GM18861 (cell line): ENCODE data around the gene UVRAG.
"Not testable (repeated sequence)": the region's sequence is repeated elsewhere in the genome, so short reads cannot be mapped to it uniquely, and the experiment has no call there.

Experiments used
- ATAC-seq: cut with Tn5 transposase; IDR thresholded peaks from one replicate; pipeline ENCODE4 v1.9.1; 2021; ENCODE audit not compliant: unreplicated experiment

The UVRAG gene

GRCh38 chr11:75834728-75835127 is 19.7 kb downstream of the UVRAG start:
- no peak for ATAC-seq

DNA sequence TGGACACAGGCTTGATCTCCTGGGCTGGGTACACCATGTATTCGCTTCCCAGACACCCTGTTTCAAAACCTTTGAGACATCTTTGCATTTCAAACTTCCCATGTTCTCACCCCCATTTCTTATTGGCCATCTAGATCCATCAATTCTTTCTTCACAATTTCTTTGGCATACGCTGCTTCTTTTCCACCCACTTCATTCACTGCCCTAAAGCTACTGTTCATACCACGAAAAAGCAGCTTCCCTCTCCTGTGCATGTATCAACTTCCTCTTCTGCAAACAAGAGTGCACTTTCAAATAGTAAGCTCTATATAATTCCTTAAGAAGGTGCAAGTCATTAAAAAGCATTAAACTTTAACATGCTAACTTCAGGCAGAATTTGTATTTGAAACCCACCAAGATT is 21.4 kb downstream of the UVRAG start:
- ATAC-seq, result no peak

DNA sequence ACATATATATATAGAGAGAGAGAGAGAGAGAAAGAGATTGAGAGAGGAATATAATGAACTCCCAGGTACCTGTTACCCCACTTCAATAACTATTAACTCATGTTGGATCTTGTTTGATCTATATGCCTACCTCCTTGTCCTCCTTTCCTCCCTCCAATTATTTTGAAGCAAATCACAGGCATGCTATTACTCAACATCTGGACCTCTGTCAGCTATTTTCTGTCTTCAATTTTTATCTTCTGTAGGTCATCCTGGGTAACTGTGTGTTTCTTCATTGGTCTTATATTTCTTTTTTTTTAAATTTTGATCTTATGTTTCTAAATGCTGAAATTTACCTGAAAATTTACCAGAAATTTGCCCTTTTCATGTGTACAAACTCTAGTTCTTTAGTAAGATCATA is 24.8 kb downstream of the UVRAG start:
- no peak for ATAC-seq

DNA sequence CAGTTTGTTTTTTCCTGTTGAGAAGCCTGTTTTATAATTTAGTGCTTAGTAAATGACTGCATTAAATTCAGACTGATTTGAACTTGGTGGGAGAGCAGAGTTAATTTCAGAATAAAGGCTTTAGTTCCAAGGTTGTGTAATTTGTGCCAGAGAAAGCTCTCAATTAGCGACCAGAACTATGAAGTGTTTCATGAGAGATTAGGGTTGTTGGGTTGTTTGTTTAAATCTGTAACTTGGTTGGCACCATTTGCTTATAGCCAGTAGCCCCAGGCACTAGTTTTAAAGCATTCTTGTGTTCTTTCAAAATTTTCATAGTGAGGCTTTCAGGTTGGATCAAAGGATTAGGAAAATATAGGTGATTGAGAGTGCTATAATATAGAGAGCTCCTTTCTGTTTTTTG is 25.5 kb downstream of the UVRAG start:
- no peak for ATAC-seq

DNA sequence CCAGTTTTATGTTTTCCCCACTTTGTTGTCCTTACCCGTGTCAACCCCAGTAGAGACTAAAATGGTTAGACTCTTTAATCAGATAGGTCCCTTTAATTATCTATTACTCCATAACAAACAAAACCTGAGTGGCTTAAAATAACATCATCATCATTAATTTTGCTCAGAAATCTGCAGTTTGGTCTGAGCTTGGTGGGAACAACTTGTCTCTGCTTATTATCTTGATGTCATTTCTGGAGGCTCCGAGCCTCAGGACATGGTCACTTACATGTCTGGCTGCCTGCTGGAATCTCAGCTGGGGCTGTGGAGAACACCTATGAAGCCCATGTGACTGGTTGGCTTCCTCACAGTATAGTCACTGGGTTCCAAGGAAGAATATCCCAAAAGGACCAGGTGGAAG is 26.7 kb downstream of the UVRAG start:
- ATAC-seq, result no peak

DNA sequence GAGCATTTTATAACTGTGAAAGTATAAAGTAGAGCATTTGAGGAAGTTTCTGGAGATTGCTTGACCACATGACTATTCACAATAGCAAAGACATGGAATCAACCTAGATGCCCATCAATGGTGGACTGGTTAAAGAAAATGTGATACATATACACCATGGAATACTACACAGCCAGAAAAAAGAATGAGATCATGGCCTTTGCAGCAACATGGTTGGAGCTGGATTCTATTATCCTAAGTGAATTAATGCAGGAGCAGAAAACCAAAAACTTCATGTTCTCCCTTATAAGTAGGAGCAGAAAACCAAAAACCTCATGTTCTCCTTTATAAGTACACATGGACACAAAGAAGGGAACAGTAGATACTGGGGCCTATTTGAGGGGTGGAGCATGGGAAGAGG is 30.3 kb downstream of the UVRAG start:
- ATAC-seq, result no peak

DNA sequence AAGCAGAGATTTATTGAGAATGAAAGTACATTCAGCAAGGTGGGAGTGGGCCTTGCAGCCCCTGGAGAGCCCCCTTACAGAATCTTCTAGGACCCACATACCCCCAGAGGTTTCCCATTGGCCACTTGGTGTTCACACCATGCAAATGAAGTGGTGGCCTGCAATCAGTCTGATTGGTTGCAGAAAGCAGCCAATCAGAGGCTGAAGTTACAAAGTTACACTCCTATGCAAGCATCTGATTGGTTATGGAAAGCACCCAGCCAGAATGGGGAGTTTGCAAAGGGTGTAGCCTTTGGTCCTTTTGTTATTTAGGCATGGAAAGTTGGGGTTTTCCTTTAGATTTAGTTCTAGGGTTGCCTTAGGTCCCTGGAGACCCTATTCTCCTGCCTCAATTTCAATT is 34.9 kb downstream of the UVRAG start:
- ATAC-seq, result no peak

DNA sequence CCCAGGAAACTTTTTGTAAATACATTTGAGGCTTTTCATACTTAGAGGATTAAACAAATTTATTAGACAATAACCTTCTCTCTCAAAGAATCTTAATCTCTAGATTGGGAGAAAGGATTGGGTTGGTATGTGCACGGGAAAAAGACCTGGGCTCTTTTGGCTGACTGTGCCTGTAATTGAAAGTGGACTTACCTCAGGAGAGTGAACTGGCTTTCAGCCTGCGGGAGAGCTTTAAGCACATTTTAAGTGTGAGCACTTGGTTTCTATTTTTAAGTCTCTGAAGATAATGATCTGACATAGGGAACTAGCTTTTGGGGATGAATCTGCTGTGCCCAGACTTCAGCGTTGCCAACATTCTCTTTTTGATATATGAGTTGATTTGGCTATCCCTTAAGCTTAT is 35.8 kb downstream of the UVRAG start:
- no peak for ATAC-seq

DNA sequence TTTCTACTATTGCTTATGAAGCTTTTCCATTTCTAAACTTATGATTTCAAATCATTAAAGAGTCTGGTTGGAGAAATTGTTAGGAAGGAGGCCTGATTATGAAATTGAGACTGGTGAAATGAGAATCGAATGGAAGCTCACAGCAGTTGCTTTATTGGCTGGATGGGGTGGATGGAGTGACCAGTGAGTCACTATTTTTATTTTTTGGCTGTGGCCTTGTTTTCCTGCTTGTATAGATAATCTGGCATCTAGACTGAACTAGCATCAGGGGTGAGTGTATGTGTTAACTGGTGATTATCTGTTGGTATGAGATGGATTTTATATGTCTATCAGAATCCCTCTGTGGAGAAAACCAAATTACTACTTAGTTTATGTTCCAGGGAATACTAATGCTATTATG is 36.2 kb downstream of the UVRAG start:
- ATAC-seq, result no peak

DNA sequence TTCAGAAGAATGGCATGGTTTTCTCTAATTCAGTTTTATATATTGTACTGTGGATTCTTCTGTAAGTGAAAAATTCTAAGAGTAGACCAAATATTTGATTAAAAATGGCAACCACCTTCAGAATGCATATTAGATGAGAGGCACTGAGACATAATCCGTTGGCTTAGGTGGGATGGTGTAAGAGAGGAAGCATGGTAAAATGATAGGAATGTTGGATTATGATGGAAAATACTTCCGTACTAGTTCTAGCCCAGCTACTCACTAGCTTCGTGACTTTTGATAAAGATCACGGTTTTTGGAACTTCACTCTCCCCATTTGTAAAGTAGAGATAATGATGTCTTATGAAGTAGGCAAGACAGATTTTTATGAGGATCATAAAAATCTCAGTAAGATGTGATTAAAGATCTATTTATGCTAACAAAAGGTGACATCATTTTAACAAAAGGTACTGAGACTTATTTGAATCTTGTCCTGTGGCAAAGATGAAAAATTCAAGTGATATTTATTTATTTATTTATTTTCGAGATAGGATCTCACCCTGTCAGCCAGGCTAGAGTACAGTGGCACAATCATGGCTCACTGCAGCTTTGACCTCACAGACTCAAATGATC is 37.5 kb downstream of the UVRAG start:
- ATAC-seq, result no peak

- not testable (repeated sequence) for ATAC-seq
Measured at GRCh38 chr11:75853563-75853962, 38.6 kb downstream of the UVRAG start.

GRCh38 chr11:75853971-75854370 is 39.0 kb downstream of the UVRAG start:
- no peak for ATAC-seq

GRCh38 chr11:75855206-75855605 is 40.2 kb downstream of the UVRAG start:
- no peak for ATAC-seq

- ATAC-seq, result no peak
Measured at GRCh38 chr11:75856912-75857311, 41.9 kb downstream of the UVRAG start.

GRCh38 chr11:75858042-75858441 is 43.0 kb downstream of the UVRAG start:
- ATAC-seq, result no peak

DNA sequence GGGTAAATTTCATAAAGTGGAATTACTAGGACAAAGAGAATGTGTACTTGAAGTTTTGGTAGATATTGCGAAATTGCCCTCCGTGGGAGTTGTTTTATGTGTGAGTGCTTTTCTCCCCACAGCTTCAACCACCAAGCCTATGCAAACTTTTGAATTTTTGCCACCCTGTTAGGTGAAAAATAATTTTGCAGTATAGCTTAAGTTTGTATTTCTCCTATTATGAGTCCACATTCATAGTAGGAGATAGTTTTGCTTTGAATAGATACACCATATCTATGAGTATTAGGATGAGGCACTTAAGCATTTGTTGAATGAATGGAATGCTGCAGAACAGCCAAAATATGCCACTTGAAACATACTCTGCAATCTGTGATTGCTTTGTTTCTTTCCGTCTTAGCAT is 43.6 kb downstream of the UVRAG start:
- no peak for ATAC-seq

GRCh38 chr11:75859614-75860013 is 44.6 kb downstream of the UVRAG start:
- no peak for ATAC-seq

- ATAC-seq, result no peak
Measured at GRCh38 chr11:75862437-75862836, 47.4 kb downstream of the UVRAG start.

DNA sequence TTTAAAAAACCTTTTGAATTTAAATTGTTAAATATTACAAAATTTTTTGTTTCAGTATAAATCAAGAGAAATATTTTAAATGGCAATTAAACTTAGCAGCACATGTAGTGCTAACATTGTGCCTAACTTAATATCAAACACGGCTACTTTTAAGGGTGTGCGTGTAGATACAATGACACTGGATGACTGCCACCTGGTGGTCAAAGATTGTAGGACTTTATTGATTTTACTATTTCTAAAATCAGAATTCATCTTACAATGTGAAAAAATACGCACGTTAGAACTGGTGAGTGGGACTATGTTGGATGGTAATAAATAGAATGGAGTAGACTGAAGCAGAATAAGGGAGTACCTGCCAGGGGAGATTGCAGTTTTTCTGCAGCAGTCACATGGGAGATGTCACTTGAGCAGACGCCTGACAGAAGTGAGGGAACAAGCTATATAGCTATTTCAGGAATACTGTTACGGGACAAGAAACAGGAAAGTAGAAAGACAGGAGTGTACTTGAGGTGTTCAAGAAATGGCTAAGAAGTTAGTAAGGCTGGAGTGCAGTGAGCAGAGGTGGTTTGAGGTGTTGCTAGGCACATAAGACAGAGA is 52.9 kb downstream of the UVRAG start:
- no peak for ATAC-seq

GRCh38 chr11:75868990-75869389 is 54.0 kb downstream of the UVRAG start:
- ATAC-seq, result no peak

GRCh38 chr11:75869661-75870455 is 54.8 kb downstream of the UVRAG start:
- ATAC-seq, result no peak

DNA sequence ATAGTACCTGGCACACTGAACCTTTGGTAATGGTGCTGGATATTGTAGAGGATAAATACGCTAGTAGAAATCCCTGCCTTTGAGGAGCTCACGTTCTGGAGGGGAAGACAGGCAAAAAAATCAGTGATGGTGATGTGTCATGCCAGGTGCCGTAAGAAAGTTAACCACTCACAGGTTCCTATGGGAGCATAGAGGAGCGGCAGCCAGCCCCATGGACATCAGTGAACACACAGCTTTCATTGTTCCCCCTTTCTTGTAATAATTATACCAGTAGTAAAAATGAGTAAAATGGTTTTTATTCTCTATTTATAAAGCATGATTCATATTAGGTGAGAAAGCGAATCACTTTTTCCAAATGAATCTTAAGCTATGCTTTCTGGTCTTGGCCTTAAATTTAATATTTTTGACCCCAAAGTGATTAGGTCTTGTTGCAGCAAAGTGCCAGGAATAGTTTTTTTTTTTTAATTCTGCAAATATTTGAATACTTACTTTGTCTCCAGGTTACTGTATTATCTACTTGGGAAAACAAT is 57.9 kb downstream of the UVRAG start:
- peak; percentile 32 for ATAC-seq
